AG04449 (cell line): Measurements from ENCODE around the gene BTBD2.
A peak's percentile ranks its signal among the peaks of the same experiment; 100 is the strongest.

Experiments
- CTCF ChIA-PET: fragments of 350-600 bp; formaldehyde crosslinking; extraction: SDS; loops from one replicate; lab custom pipeline; 2021; ENCODE audit warnings: antibody characterized with exemption; lab: Yijun Ruan, JAX
- POLR2A ChIA-PET: fragments of 400-600, 350-600 bp; formaldehyde crosslinking; extraction: SDS; loops from one replicate; lab custom pipeline; 2020; ENCODE audit warnings: antibody characterized with exemption, inconsistent platforms; lab: Yijun Ruan, JAX
- DNase-seq: peaks from one replicate; pipeline ENCODE4 v3.0.0-alpha.2; 2010; ENCODE audit warnings: low read depth, low spot score
- H3K4me3 ChIP-seq: 2 replicates; pipeline ENCODE4 v1.5.1; 2011; ENCODE audit warnings: low read depth, mild to moderate bottlenecking, control low read depth, low read length
- TF ChIP-seq, protein P1 (sequence below): IDR thresholded peaks from one replicate; pipeline ENCODE4 v1.5.1; 2011; ENCODE audit warnings: mild to moderate bottlenecking, moderate library complexity, low read length, control low read depth, inconsistent platforms; ENCODE audit not compliant: insufficient read depth; ENCODE audit errors: missing control alignments

BTBD2 gene

GRCh38 chr19:2061495-2062388 lies 46.2 kb upstream of the BTBD2 start:
- POLR2A ChIA-PET, result interaction anchor here (0.7 kb wide), 1 partner anchor 26 kb away, joined by 3 read pairs; no protein-coding TSS in a partner anchor
- peak; percentile 75 for DNase-seq
- CTCF ChIA-PET, result interaction anchor here (1.0 to 2.4 kb wide), 2 partner anchors 8 to 42 kb away, joined by 3 to 6 read pairs; no protein-coding TSS in a partner anchor
- TF ChIP-seq, protein P1, sequence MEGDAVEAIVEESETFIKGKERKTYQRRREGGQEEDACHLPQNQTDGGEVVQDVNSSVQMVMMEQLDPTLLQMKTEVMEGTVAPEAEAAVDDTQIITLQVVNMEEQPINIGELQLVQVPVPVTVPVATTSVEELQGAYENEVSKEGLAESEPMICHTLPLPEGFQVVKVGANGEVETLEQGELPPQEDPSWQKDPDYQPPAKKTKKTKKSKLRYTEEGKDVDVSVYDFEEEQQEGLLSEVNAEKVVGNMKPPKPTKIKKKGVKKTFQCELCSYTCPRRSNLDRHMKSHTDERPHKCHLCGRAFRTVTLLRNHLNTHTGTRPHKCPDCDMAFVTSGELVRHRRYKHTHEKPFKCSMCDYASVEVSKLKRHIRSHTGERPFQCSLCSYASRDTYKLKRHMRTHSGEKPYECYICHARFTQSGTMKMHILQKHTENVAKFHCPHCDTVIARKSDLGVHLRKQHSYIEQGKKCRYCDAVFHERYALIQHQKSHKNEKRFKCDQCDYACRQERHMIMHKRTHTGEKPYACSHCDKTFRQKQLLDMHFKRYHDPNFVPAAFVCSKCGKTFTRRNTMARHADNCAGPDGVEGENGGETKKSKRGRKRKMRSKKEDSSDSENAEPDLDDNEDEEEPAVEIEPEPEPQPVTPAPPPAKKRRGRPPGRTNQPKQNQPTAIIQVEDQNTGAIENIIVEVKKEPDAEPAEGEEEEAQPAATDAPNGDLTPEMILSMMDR, result no peak
- peak overlapping the region; percentile 73 for H3K4me3 ChIP-seq

DNA sequence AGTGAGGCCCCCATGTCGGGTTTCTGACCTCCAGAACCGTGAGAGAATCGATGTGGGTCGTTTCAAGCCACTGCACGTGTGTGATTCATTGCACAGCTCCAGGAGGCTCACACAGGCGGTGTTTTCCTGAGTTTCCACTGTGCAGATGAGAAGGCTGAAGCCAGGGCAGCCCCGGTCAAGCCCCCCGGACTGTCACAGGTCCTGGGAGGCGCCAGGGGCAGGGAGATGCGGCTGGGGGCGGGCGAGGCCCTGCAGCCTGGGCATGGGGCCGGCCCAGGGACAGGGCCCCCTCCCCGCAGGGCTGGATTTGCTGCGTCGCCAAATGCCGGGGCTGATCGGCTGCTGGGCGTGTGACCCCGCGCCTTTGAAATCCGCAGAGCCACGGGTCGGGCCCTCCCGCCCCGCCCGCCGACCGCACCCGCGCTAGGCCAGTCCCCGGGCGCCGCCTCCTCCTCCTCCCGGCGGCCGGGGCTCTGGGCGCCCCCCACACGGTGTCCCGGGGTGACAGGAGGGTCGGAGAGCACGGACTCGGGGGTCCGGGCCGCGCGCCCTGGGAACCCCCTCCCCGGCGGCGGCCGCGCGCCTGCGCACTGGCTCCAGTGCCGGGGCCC lies 45.5 kb upstream of the BTBD2 start:
- DNase-seq, result no peak
- ChIA-PET POLR2A (interaction anchor here (1.6 kb wide), 1 partner anchor 9 kb away, joined by 5 read pairs; the partner anchor contains the start of gene MKNK2), CTCF (interaction anchor here (1.0 kb wide), 1 partner anchor 9 kb away, joined by 3 read pairs; no protein-coding TSS in a partner anchor)
- TF ChIP-seq, protein P1, result no peak
- H3K4me3 ChIP-seq, result peak overlapping the region; percentile 59

DNA sequence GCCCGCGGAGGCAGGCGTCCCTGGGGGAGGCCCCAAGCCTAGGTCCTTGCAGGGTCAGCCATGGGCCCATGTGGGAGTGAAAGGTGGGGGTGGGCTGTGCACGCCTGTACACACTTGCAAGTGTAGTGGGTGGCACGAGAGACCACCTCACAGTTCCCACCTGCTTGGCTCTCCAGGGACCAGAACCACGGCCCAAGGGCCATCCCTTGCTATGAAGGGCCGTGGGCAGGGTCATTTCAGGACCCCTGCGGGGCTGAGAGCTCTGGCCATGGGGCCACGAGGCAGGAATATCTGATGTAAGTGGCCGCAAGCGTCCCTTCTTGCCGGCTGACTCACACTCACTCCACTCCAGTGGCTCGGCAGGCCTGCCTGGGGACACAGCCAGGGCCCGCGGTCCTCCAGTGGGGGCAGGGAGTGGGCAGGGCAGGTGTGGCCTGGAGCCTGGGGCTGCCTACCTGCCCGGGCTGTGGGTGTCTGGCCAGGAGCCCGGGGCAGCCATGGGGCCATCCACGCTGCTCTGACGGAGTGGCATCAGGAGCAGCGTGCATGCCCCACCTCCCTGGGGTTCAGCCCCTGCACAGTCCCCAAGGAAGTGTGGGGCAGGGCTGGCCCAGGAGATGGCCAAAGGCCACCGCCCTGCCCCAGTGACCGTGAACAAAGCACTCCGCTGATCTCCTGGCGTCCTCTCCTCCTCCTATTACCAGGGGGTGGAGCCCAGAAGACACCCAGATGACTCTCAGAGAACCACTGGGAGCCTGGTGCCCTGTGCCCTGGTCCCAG lies 44.1 kb upstream of the BTBD2 start:
- no peak overlapping the region; the same call in 1 of the 2 replicates for H3K4me3 ChIP-seq
- POLR2A ChIA-PET, result interaction anchor here (0.5 to 1.6 kb wide), 3 partner anchors 8 to 56 kb away, joined by 3 to 5 read pairs (median 5); partner anchors contain the start of gene MKNK2
- TF ChIP-seq, protein P1, result no peak
- CTCF ChIA-PET, result interaction anchor here (1.6 to 2.5 kb wide), 2 partner anchors 10 to 40 kb away, joined by 5 to 9 read pairs; no protein-coding TSS in a partner anchor
- DNase-seq, result no peak

- no peak overlapping the region for H3K4me3 ChIP-seq
- no peak for DNase-seq
- TF ChIP-seq, protein P1, result no peak
- CTCF ChIA-PET, result interaction anchor here (1.6 to 2.5 kb wide), 2 partner anchors 11 to 40 kb away, joined by 5 to 9 read pairs; no protein-coding TSS in a partner anchor
- POLR2A ChIA-PET, result no interaction called here
Observed at GRCh38 chr19:2058570-2059421, 43.3 kb upstream of the BTBD2 start.
